Vagina (tissue), 2 donors: Measurements from ENCODE around the gene ANKS1B.

ENCODE experiments used
- POLR2A ChIP-seq, 2 donors: fragments of 450-650 bp; IDR thresholded peaks; one replicate each; pipeline ENCODE4 v1.6.1; 2017; ENCODE audit warnings: antibody characterized with exemption in 2 of 2, mild to moderate bottlenecking in 2 of 2, moderate library complexity in 2 of 2
- POLR2AphosphoS5 ChIP-seq, 2 donors: sonication (generic); formaldehyde crosslinking; IDR thresholded peaks; one replicate each; pipeline ENCODE4 v1.9.0; 2017; ENCODE audit warnings: antibody characterized with exemption in 2 of 2, mild to moderate bottlenecking in 2 of 2, low read depth in 1 of 2; ENCODE audit not compliant: insufficient read depth in 1 of 2
- TF ChIP-seq, protein P1 (sequence below), 3 experiments: fragments of 450-650 bp in 2 of 3; fragments of 200-600 bp in 1 of 3; sonication (generic) in 1 of 3; IDR thresholded peaks; one replicate each; pipeline ENCODE4 v1.5.1; 2017 to 2019; ENCODE audit warnings: antibody characterized with exemption in 3 of 3, mild to moderate bottlenecking in 2 of 3, moderate library complexity in 2 of 3

DNA sequence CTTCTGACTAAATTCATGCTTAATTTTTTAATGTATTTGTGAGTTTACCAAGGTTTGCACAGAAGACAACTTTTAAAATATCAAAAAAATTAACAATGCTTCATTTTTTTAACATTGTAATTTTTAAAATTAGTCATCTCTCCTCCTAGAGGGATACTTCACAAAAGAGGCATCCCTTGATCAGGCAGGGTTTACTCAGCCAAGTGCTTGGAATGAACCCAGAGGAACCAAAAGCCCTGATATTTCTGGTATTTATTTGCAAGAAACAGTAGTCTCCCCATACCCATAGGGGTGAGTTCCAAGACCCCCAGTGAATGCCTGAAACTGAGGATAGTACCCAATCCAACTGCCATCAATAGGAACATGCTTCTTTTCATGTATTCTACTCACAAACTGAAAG is 284.7 kb downstream of the ANKS1B start:
- TF ChIP-seq, protein P1, sequence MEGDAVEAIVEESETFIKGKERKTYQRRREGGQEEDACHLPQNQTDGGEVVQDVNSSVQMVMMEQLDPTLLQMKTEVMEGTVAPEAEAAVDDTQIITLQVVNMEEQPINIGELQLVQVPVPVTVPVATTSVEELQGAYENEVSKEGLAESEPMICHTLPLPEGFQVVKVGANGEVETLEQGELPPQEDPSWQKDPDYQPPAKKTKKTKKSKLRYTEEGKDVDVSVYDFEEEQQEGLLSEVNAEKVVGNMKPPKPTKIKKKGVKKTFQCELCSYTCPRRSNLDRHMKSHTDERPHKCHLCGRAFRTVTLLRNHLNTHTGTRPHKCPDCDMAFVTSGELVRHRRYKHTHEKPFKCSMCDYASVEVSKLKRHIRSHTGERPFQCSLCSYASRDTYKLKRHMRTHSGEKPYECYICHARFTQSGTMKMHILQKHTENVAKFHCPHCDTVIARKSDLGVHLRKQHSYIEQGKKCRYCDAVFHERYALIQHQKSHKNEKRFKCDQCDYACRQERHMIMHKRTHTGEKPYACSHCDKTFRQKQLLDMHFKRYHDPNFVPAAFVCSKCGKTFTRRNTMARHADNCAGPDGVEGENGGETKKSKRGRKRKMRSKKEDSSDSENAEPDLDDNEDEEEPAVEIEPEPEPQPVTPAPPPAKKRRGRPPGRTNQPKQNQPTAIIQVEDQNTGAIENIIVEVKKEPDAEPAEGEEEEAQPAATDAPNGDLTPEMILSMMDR (IDR thresholded peaks at IDR 0.05) = no peak
- TF ChIP-seq POLR2A (IDR thresholded peaks at IDR 0.05) = no peak
- no peak for TF ChIP-seq POLR2AphosphoS5 (IDR thresholded peaks at IDR 0.05; ENCODE audit: insufficient read depth in 1 of 2, low read depth in 1 of 2)
